PFSK-1 (cell line): ENCODE measurements around the gene PHC2.

Source experiments
- FOXP2 ChIP-seq: optimal IDR thresholded peaks from 2 replicates; pipeline ENCODE3; 2011; ENCODE audit warnings: borderline replicate concordance, control low read depth, inconsistent platforms; ENCODE audit not compliant: insufficient read depth; ENCODE audit errors: extremely low read length, extremely low read depth
- POLR2AphosphoS5 ChIP-seq: IDR thresholded peaks from 2 replicates; pipeline ENCODE4 v1.6.1; 2012; ENCODE audit warnings: low read depth, mild to moderate bottlenecking, control low read depth, low read length, moderate library complexity
- SIN3A ChIP-seq: IDR thresholded peaks from 2 replicates; pipeline ENCODE4 v1.6.1; 2012; ENCODE audit warnings: mild to moderate bottlenecking, low read length, moderate library complexity, borderline replicate concordance; ENCODE audit not compliant: insufficient read depth
- TAF1 ChIP-seq: IDR thresholded peaks from 2 replicates; pipeline ENCODE4 v1.6.1; 2012; ENCODE audit warnings: low read length, control low read depth, borderline replicate concordance; ENCODE audit not compliant: insufficient read depth
- TF ChIP-seq, protein P1 (sequence below), 2 experiments: IDR thresholded peaks; 2 replicates each; pipeline versions ENCODE4 v1.6.1 to v1.8.0; 2011 to 2012; ENCODE audit warnings: low read depth in 2 of 2, low read length in 2 of 2, control low read depth in 1 of 2, inconsistent platforms in 1 of 2, mild to moderate bottlenecking in 1 of 2, moderate library complexity in 1 of 2; ENCODE audit not compliant: insufficient read depth in 1 of 2

The PHC2 gene

GRCh38 chr1:33306653-33307493 lies 124.0 kb downstream of the PHC2 start:
- TF ChIP-seq TAF1, result no peak
- no peak for TF ChIP-seq POLR2AphosphoS5
- TF ChIP-seq, protein P1, sequence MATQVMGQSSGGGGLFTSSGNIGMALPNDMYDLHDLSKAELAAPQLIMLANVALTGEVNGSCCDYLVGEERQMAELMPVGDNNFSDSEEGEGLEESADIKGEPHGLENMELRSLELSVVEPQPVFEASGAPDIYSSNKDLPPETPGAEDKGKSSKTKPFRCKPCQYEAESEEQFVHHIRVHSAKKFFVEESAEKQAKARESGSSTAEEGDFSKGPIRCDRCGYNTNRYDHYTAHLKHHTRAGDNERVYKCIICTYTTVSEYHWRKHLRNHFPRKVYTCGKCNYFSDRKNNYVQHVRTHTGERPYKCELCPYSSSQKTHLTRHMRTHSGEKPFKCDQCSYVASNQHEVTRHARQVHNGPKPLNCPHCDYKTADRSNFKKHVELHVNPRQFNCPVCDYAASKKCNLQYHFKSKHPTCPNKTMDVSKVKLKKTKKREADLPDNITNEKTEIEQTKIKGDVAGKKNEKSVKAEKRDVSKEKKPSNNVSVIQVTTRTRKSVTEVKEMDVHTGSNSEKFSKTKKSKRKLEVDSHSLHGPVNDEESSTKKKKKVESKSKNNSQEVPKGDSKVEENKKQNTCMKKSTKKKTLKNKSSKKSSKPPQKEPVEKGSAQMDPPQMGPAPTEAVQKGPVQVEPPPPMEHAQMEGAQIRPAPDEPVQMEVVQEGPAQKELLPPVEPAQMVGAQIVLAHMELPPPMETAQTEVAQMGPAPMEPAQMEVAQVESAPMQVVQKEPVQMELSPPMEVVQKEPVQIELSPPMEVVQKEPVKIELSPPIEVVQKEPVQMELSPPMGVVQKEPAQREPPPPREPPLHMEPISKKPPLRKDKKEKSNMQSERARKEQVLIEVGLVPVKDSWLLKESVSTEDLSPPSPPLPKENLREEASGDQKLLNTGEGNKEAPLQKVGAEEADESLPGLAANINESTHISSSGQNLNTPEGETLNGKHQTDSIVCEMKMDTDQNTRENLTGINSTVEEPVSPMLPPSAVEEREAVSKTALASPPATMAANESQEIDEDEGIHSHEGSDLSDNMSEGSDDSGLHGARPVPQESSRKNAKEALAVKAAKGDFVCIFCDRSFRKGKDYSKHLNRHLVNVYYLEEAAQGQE (IDR thresholded peaks at IDR 0.05; ENCODE audit: insufficient read depth in 1 of 2, low read depth in 2 of 2, low read length in 2 of 2), result no peak
- TF ChIP-seq FOXP2, result no peak
- no peak for TF ChIP-seq SIN3A

DNA sequence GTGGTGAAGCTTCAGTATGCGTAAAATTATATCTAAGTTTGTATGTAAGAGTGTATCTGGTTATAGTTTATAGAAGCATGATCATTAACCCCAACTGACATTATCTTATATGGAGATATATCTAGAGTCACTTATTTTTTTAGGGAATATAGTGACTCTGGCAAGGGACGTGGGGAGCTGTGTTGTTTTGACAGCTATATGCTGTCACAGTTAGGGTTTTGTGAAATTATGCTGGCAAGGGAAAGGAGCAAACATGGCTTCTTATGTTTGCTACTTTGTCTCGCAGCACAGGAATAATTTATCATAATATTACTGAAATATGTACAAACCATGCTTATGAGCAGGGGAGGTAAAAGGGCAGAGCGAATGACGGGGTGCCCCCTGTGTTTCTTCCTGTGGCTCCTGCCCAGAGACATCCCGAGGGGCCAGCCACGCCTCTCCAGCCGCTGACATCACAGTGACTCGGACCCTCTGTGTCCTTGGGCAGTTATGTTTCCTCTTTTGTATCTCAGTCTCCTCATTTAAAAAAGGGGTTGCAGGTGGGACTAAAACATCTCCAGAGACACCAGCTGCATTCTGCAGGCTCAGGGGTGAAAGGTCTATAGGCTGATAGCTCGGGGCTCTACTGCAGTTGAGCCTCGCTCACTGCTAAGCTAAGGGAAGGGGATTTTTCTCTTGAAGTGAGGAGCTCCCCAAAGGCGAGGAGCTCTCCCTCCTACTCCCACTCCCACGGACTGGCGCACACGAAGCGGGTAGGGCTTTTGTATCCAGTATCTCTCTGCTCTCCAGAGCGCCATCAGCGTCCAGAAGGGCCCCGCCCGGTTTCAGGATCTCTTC lies 124.9 kb downstream of the PHC2 start:
- TF ChIP-seq TAF1, result no peak
- TF ChIP-seq, protein P1 (IDR thresholded peaks at IDR 0.05; ENCODE audit: insufficient read depth in 1 of 2, low read depth in 2 of 2, low read length in 2 of 2), result no peak
- no peak for TF ChIP-seq FOXP2

GRCh38 chr1:33305016-33305415 lies 125.9 kb downstream of the PHC2 start:
- no peak for TF ChIP-seq TAF1
- TF ChIP-seq, protein P1 (IDR thresholded peaks at IDR 0.05; ENCODE audit: insufficient read depth in 1 of 2, low read depth in 2 of 2, low read length in 2 of 2), result no peak
- no peak for TF ChIP-seq FOXP2
- no peak for TF ChIP-seq POLR2AphosphoS5
- TF ChIP-seq SIN3A, result no peak

GRCh38 chr1:33302325-33302724 lies 128.6 kb downstream of the PHC2 start:
- TF ChIP-seq SIN3A (no peak), POLR2AphosphoS5 (no peak), FOXP2 (no peak), TAF1 (no peak)
- TF ChIP-seq, protein P1 (IDR thresholded peaks at IDR 0.05; ENCODE audit: insufficient read depth in 1 of 2, low read depth in 2 of 2, low read length in 2 of 2), result no peak
